ENCODE data around the gene SIRPB1.
"Not testable (repeated sequence)": the region's sequence is repeated elsewhere in the genome, so short reads cannot be mapped to it uniquely, and the experiment has no call there.

SIRPB1 gene

GRCh38 chr20:1636621-1637020 lies 16.8 kb upstream of the SIRPB1 start:
- no peak for DNase-seq (ENCODE audit: low read depth in 2 of 2)

GRCh38 chr20:1635291-1635979 lies 15.6 kb upstream of the SIRPB1 start:
- DNase-seq (ENCODE audit: low read depth in 2 of 2) = no peak

- DNase-seq (ENCODE audit: low read depth in 2 of 2) = no peak
These were observed 13.7 kb upstream of the SIRPB1 start for GRCh38 chr20:1633535-1633934.

GRCh38 chr20:1632178-1632577 lies 12.4 kb upstream of the SIRPB1 start:
- no peak for DNase-seq (ENCODE audit: low read depth in 2 of 2)

GRCh38 chr20:1631309-1632151 lies 11.7 kb upstream of the SIRPB1 start:
- DNase-seq (ENCODE audit: low read depth in 2 of 2) = no peak

GRCh38 chr20:1630186-1630585 lies 10.4 kb upstream of the SIRPB1 start:
- DNase-seq (ENCODE audit: low read depth in 2 of 2) = no peak

GRCh38 chr20:1629321-1629720 lies 9.5 kb upstream of the SIRPB1 start:
- no peak for DNase-seq (ENCODE audit: low read depth in 2 of 2)

GRCh38 chr20:1628621-1629020 lies 8.8 kb upstream of the SIRPB1 start:
- no peak for DNase-seq (ENCODE audit: low read depth in 2 of 2)

- DNase-seq (ENCODE audit: low read depth in 2 of 2) = no peak
These were observed 7.4 kb upstream of the SIRPB1 start for GRCh38 chr20:1627200-1627550.

GRCh38 chr20:1626528-1627199 lies 6.9 kb upstream of the SIRPB1 start:
- DNase-seq (ENCODE audit: low read depth in 2 of 2) = no peak

GRCh38 chr20:1625083-1625690 lies 5.4 kb upstream of the SIRPB1 start:
- no peak for DNase-seq (ENCODE audit: low read depth in 2 of 2)

- no peak for DNase-seq (ENCODE audit: low read depth in 2 of 2)
These were observed 3.8 kb upstream of the SIRPB1 start for GRCh38 chr20:1623501-1624205.

- DNase-seq (ENCODE audit: low read depth in 2 of 2) = no peak
These were observed 2.6 kb upstream of the SIRPB1 start for GRCh38 chr20:1622450-1622849.

- DNase-seq (ENCODE audit: low read depth in 2 of 2) = no peak
These were observed 1.5 kb upstream of the SIRPB1 start for GRCh38 chr20:1621316-1621715.

GRCh38 chr20:1618954-1619540 lies 762 bp downstream of the SIRPB1 start:
- DNase-seq (ENCODE audit: low read depth in 2 of 2) = no peak

GRCh38 chr20:1618479-1618878 lies 1.3 kb downstream of the SIRPB1 start:
- no peak for DNase-seq (ENCODE audit: low read depth in 2 of 2)

- no peak for DNase-seq (ENCODE audit: low read depth in 2 of 2)
These were observed 2.9 kb downstream of the SIRPB1 start for GRCh38 chr20:1616858-1617434.

GRCh38 chr20:1610404-1610803 lies 9.4 kb downstream of the SIRPB1 start:
- DNase-seq (ENCODE audit: low read depth in 2 of 2) = not testable (repeated sequence)

GRCh38 chr20:1608678-1609347 lies 11.0 kb downstream of the SIRPB1 start:
- not testable (repeated sequence) for DNase-seq (ENCODE audit: low read depth in 2 of 2)

- DNase-seq (ENCODE audit: low read depth in 2 of 2) = no peak
These were observed 19.1 kb downstream of the SIRPB1 start for GRCh38 chr20:1600736-1601135.

All from stimulated activated CD8-positive, alpha-beta memory T cell treated with anti-CD3 and anti-CD28 coated beads, Interleukin-7, amount 100 ng/mL, for 1 hour (primary cell).